HL-60 (cell line): ENCODE results near the gene MACF1.

Experiments used
- CTCF ChIP-seq: IDR thresholded peaks from one replicate; pipeline ENCODE4 v1.5.1; 2011; ENCODE audit warnings: low read length, control low read depth, inconsistent platforms; ENCODE audit not compliant: insufficient read depth
- POLR2AphosphoS5 ChIP-seq: IDR thresholded peaks from 2 replicates; pipeline ENCODE4 v1.6.1; 2012; ENCODE audit warnings: low read depth
- REST ChIP-seq: IDR thresholded peaks from 2 replicates; pipeline ENCODE4 v1.6.1; 2012; ENCODE audit warnings: low read depth; ENCODE audit not compliant: insufficient replicate concordance
- SPI1 ChIP-seq: IDR thresholded peaks from 2 replicates; pipeline ENCODE4 v1.6.1; 2012; ENCODE audit warnings: low read depth, mild to moderate bottlenecking, borderline replicate concordance

- TF ChIP-seq CTCF = no peak
- TF ChIP-seq SPI1 = no peak
- no peak for TF ChIP-seq POLR2AphosphoS5
- TF ChIP-seq REST = no peak
Measured at GRCh38 chr1:39363267-39363666, 158.8 kb downstream of the MACF1 start.
